Lower leg skin (tissue), 4 donors: ENCODE measurements around the gene RXRA. TPM values are rescaled to one million over a fixed set of nuclear protein-coding genes. Genes with fewer than 3 reads are reported as not detected.

Experiments
- DNase-seq, 2 donors: peaks; one replicate each; pipeline ENCODE4 v3.0.0-alpha.2; 2019; ENCODE audit warnings: low spot score in 2 of 2
- H3K4me3 ChIP-seq: fragments of 200-600 bp; sonication (generic); 2 replicates; pipeline ENCODE4 v1.5.1; 2017; ENCODE audit warnings: mild to moderate bottlenecking, low read depth; ENCODE audit not compliant: poor library complexity, severe bottlenecking
- POLR2A ChIP-seq, 2 donors: fragments of 450-650 bp; IDR thresholded peaks; one replicate each; pipeline ENCODE4 v1.6.1; 2016 to 2017; ENCODE audit warnings: antibody characterized with exemption in 2 of 2, mild to moderate bottlenecking in 1 of 2, moderate library complexity in 1 of 2
- WGBS, 2 donors: methylation state at CpG; one replicate each; pipeline ENCODE4 v1.1.5; 2018; 5-methylcytosine and 5-hydroxymethylcytosine counted together
- intact Hi-C: fragments of 100-400 bp; cut with DNase I; formaldehyde crosslinking; loops from one replicate; pipeline ENCODE4 v1.15.0; 2023; ENCODE audit warnings: low total_unique reads
- total RNA-seq, 4 donors: library from RNA; depleted of rRNA; stranded (reverse); fragments of >200 nt; gene quantifications; one replicate each; pipeline ENCODE4 v1.1.0, GENCODE V29; 2016
- TF ChIP-seq, protein P1 (sequence below), 3 donors: fragments of 450-650 bp; IDR thresholded peaks; one replicate each; pipeline ENCODE4 v1.5.1; 2016; ENCODE audit warnings: antibody characterized with exemption in 3 of 3, mild to moderate bottlenecking in 3 of 3, moderate library complexity in 2 of 3

Gene RXRA
- total RNA-seq, 4 donors from 2014 or later, result 143 to 242 (median 166) TPM

GRCh38 chr9:134315716-134316448 is 10.4 kb upstream of the RXRA start:
- WGBS, 2 donors, result 91 to 95% methylated on average over 13 to 18 of the region's 19 CpGs
- TF ChIP-seq, protein P1, sequence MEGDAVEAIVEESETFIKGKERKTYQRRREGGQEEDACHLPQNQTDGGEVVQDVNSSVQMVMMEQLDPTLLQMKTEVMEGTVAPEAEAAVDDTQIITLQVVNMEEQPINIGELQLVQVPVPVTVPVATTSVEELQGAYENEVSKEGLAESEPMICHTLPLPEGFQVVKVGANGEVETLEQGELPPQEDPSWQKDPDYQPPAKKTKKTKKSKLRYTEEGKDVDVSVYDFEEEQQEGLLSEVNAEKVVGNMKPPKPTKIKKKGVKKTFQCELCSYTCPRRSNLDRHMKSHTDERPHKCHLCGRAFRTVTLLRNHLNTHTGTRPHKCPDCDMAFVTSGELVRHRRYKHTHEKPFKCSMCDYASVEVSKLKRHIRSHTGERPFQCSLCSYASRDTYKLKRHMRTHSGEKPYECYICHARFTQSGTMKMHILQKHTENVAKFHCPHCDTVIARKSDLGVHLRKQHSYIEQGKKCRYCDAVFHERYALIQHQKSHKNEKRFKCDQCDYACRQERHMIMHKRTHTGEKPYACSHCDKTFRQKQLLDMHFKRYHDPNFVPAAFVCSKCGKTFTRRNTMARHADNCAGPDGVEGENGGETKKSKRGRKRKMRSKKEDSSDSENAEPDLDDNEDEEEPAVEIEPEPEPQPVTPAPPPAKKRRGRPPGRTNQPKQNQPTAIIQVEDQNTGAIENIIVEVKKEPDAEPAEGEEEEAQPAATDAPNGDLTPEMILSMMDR (IDR thresholded peaks at IDR 0.05), result no peak
- TF ChIP-seq POLR2A (IDR thresholded peaks at IDR 0.05), result no peak
- peak in 1 of 2 donors; percentile 80 for DNase-seq
- no peak overlapping the region for H3K4me3 ChIP-seq
- intact Hi-C loops, result loop anchor here (10.0 kb wide), 1 partner anchor 121 kb away; no protein-coding TSS in a partner anchor

GRCh38 chr9:134316449-134317160 is 9.7 kb upstream of the RXRA start:
- no peak for TF ChIP-seq POLR2A (IDR thresholded peaks at IDR 0.05)
- TF ChIP-seq, protein P1 (IDR thresholded peaks at IDR 0.05), result no peak
- no peak overlapping the region for H3K4me3 ChIP-seq
- peak in 1 of 2 donors; percentile 79 for DNase-seq
- intact Hi-C loops, result loop anchor here (10.0 kb wide), 1 partner anchor 122 kb away; no protein-coding TSS in a partner anchor
- WGBS, 2 donors, result 30 to 35% methylated on average over 14 to 16 of the region's 16 CpGs

DNA sequence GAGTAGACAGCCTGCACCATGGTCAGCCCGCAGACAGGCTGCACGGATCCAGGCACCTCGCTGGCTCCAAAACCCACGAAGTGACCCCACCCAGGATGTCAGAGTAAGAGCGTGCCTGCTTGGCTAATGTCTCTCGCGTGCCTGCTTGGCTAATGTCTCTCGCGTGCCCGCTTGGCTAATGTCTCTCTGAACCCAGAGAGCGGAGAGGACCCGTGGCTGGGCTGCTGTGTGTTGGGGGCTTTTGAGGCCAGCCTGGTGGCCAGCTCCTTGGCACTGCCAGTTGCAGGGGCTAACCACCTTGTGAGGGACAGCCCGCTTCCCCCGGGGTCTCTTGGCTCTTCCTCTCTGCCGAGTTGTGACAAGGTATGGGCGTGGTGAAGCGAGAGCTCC is 8.9 kb upstream of the RXRA start:
- TF ChIP-seq POLR2A (IDR thresholded peaks at IDR 0.05), result no peak
- TF ChIP-seq, protein P1 (IDR thresholded peaks at IDR 0.05), result no peak
- peak in 1 of 2 donors; percentile 85 for DNase-seq
- H3K4me3 ChIP-seq, result no peak overlapping the region
- intact Hi-C loops, result loop anchor here (10.0 kb wide), 1 partner anchor 123 kb away; no protein-coding TSS in a partner anchor
- 24 to 40% methylated on average over 15 of the region's 17 CpGs for WGBS, 2 donors

DNA sequence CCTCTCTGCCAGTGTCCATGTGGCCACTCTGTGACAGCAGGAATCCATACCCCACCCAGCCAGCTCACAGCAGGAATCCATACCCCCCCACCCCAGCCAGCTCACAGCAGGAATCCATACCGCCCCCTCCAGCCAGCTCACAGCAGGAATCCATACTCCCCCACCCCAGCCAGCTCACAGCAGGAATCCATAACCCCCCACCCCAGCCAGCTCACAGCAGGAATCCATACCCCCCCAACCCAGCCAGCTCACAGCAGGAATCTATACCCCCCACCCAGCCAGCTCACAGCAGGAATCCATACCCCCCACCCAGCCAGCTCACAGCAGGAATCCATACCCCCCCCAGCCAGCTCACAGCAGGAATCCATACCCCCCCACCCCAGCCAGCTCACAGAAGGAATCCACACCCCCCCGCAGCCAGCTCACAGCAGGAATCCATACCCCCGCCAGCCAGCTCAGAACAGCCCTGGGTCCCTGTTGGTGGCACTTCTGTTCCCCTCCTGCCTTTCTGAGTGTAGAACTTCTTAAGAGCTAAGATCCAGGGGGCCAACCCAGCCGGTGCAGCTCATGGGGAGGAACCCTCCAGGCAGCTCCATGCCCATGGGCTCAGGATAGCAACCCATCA is 8.4 kb upstream of the RXRA start:
- H3K4me3 ChIP-seq, result no peak overlapping the region
- TF ChIP-seq, protein P1 (IDR thresholded peaks at IDR 0.05), result no peak
- no peak for TF ChIP-seq POLR2A (IDR thresholded peaks at IDR 0.05)
- WGBS, 2 donors, result 72% methylated on average over 2 of the region's 4 CpGs; no CpG with 5 or more reads in 1 of the 2 donors
- DNase-seq, result peak in 1 of 2 donors; percentile 74
- intact Hi-C loops, result loop anchor here (10.0 kb wide), 1 partner anchor 123 kb away; no protein-coding TSS in a partner anchor

- intact Hi-C loops, result loop anchor here (10.0 kb wide), 1 partner anchor 124 kb away; no protein-coding TSS in a partner anchor
- 79 to 91% methylated on average over 11 of the region's 11 CpGs for WGBS, 2 donors
- H3K4me3 ChIP-seq, result no peak overlapping the region
- DNase-seq, result no peak
- no peak for TF ChIP-seq POLR2A (IDR thresholded peaks at IDR 0.05)
- TF ChIP-seq, protein P1 (IDR thresholded peaks at IDR 0.05), result no peak
Observed at GRCh38 chr9:134318481-134318891, 7.8 kb upstream of the RXRA start.
